GM23338 (cell line): ENCODE results near the gene SORL1-AS1.

Source experiments
- ATAC-seq: fragments of 200-7000 bp; cut with Tn5 transposase; 3 replicates; pipeline ENCODE4 v1.9.1; 2020
- DNase-seq: peaks from one replicate; pipeline ENCODE4 v3.0.0-alpha.2; 2015; ENCODE audit warnings: low spot score
- H2AFZ ChIP-seq: fragments of 200-600 bp; sonication (generic); 2 replicates; pipeline ENCODE4 v1.8.0; 2016; ENCODE audit warnings: antibody characterized with exemption, mild to moderate bottlenecking, moderate library complexity
- H3F3A ChIP-seq: fragments of 200-600 bp; sonication (generic); replicated peaks from 2 replicates; pipeline ENCODE4 v1.8.0; 2017; ENCODE audit warnings: antibody characterized with exemption, mixed run types, low read depth
- H3K27ac ChIP-seq: fragments of 200-600 bp; sonication (generic); 2 replicates; pipeline ENCODE4 v1.6.1; 2016; ENCODE audit warnings: low read depth
- H3K27me3 ChIP-seq: fragments of 200-600 bp; sonication (generic); 2 replicates; pipeline ENCODE4 v1.8.0; 2016; ENCODE audit warnings: mild to moderate bottlenecking, mixed run types, moderate library complexity; ENCODE audit not compliant: insufficient read depth
- H3K36me3 ChIP-seq: fragments of 200-600 bp; sonication (generic); 2 replicates; pipeline ENCODE4 v1.8.0; 2016; ENCODE audit warnings: mild to moderate bottlenecking; ENCODE audit not compliant: insufficient read depth
- H3K4me1 ChIP-seq: fragments of 200-600 bp; sonication (generic); 2 replicates; pipeline ENCODE4 v1.8.0; 2016; ENCODE audit warnings: mild to moderate bottlenecking, moderate library complexity; ENCODE audit not compliant: insufficient read depth
- H3K4me2 ChIP-seq: fragments of 200-600 bp; sonication (generic); 2 replicates; pipeline ENCODE4 v1.7.1; 2017; ENCODE audit warnings: mixed run types
- H3K4me3 ChIP-seq: fragments of 200-600 bp; sonication (generic); 2 replicates; pipeline ENCODE4 v1.6.1; 2016; ENCODE audit warnings: mixed run types
- H3K79me2 ChIP-seq: fragments of 200-600 bp; sonication (generic); replicated peaks from 2 replicates; pipeline ENCODE4 v1.8.0; 2017; ENCODE audit warnings: mild to moderate bottlenecking; ENCODE audit not compliant: insufficient read depth
- H3K9me2 ChIP-seq: fragments of 200-600 bp; sonication (generic); 2 replicates; pipeline ENCODE4 v1.8.0; 2017; ENCODE audit not compliant: insufficient read depth
- H4K20me1 ChIP-seq: fragments of 200-600 bp; sonication (generic); replicated peaks from 2 replicates; pipeline ENCODE4 v1.8.0; 2017; ENCODE audit warnings: mild to moderate bottlenecking; ENCODE audit not compliant: insufficient read depth
- H3K27ac Mint-ChIP-seq: 2 replicates; pipeline ENCODE4 v1.8.0; 2020; ENCODE audit warnings: inconsistent platforms, mild to moderate bottlenecking, moderate library complexity, mixed read lengths
- H3K27me3 Mint-ChIP-seq: 3 replicates; pipeline ENCODE4 v1.8.0; 2022; ENCODE audit warnings: low read depth, mild to moderate bottlenecking, moderate library complexity, mixed read lengths, inconsistent platforms; ENCODE audit not compliant: insufficient read depth, poor library complexity
- H3K36me3 Mint-ChIP-seq: 3 replicates; pipeline ENCODE4 v1.8.0; 2021; ENCODE audit warnings: low read depth, mild to moderate bottlenecking, inconsistent platforms, moderate library complexity, mixed read lengths
- H3K4me1 Mint-ChIP-seq: 3 replicates; pipeline ENCODE4 v1.8.0; 2020; ENCODE audit warnings: mild to moderate bottlenecking, inconsistent platforms, mixed read lengths
- H3K4me3 Mint-ChIP-seq: 3 replicates; pipeline ENCODE4 v1.8.0; 2021; ENCODE audit warnings: moderate library complexity, mild to moderate bottlenecking, inconsistent platforms, mixed read lengths
- H3K9me3 Mint-ChIP-seq: 3 replicates; pipeline ENCODE4 v1.8.0; 2020; ENCODE audit warnings: moderate library complexity, mild to moderate bottlenecking, inconsistent platforms, mixed read lengths
- CREB1 ChIP-seq: fragments of 250-450 bp; sonication (Bioruptor Pico); IDR thresholded peaks from 2 replicates; pipeline ENCODE4 v1.5.0; 2020; ENCODE audit warnings: low read depth, mild to moderate bottlenecking, moderate library complexity
- EZH2 ChIP-seq: fragments of 200-600 bp; sonication (generic); IDR thresholded peaks from one replicate; pipeline ENCODE4 v1.8.0; 2017; ENCODE audit warnings: antibody characterized with exemption, mild to moderate bottlenecking, low read depth; ENCODE audit not compliant: unreplicated experiment
- EZH2phosphoT487 ChIP-seq: fragments of 200-600 bp; sonication (generic); IDR thresholded peaks from one replicate; pipeline ENCODE4 v1.8.1; 2018; ENCODE audit warnings: antibody characterized with exemption; ENCODE audit not compliant: unreplicated experiment
- JUNB ChIP-seq: IDR thresholded peaks from one replicate; pipeline ENCODE4 v1.6.1; 2016; ENCODE audit warnings: antibody characterized with exemption; ENCODE audit not compliant: unreplicated experiment
- NANOG ChIP-seq: IDR thresholded peaks from 2 replicates; pipeline ENCODE4 v1.6.1; 2016; ENCODE audit warnings: antibody characterized with exemption, borderline replicate concordance
- POLR2AphosphoS5 ChIP-seq: IDR thresholded peaks from 2 replicates; pipeline ENCODE4 v1.6.1; 2016; ENCODE audit warnings: antibody characterized with exemption, low read depth
- STAT1 ChIP-seq: IDR thresholded peaks from one replicate; pipeline ENCODE4 v1.6.1; 2016; ENCODE audit warnings: antibody characterized with exemption; ENCODE audit not compliant: unreplicated experiment
- ZNF114 ChIP-seq: fragments of 250-450 bp; sonication (Bioruptor Pico); IDR thresholded peaks from 2 replicates; pipeline ENCODE4 v1.5.0; 2020; ENCODE audit warnings: mild to moderate bottlenecking, moderate library complexity
- ZNF331 ChIP-seq: fragments of 250-450 bp; sonication (Bioruptor Pico); IDR thresholded peaks from 2 replicates; pipeline ENCODE4 v1.5.0; 2020; ENCODE audit warnings: low read depth, mild to moderate bottlenecking, moderate library complexity
- TF ChIP-seq, protein P1 (sequence below): IDR thresholded peaks from 2 replicates; pipeline ENCODE4 v1.6.1; 2016; ENCODE audit warnings: antibody characterized with exemption
- TF ChIP-seq, protein P2 (sequence below), 2 experiments: fragments of 200-600 bp in 1 of 2; sonication (generic) in 1 of 2; conservative IDR thresholded peaks; 2 replicates each; pipeline versions ENCODE4 v1.5.1 to v1.6.1; 2016 to 2017; ENCODE audit warnings: antibody characterized with exemption in 2 of 2, low read depth in 2 of 2, mild to moderate bottlenecking in 2 of 2, moderate library complexity in 1 of 2
- TF ChIP-seq, protein P3 (sequence below): fragments of 250-450 bp; sonication (Bioruptor Pico); IDR thresholded peaks from 2 replicates; pipeline ENCODE4 v1.5.0; 2020; ENCODE audit warnings: mild to moderate bottlenecking, moderate library complexity
- TF ChIP-seq, protein P4 (sequence below): IDR thresholded peaks from one replicate; pipeline ENCODE4 v1.6.1; 2018; ENCODE audit warnings: antibody characterized with exemption; ENCODE audit not compliant: unreplicated experiment

The SORL1-AS1 gene

DNA sequence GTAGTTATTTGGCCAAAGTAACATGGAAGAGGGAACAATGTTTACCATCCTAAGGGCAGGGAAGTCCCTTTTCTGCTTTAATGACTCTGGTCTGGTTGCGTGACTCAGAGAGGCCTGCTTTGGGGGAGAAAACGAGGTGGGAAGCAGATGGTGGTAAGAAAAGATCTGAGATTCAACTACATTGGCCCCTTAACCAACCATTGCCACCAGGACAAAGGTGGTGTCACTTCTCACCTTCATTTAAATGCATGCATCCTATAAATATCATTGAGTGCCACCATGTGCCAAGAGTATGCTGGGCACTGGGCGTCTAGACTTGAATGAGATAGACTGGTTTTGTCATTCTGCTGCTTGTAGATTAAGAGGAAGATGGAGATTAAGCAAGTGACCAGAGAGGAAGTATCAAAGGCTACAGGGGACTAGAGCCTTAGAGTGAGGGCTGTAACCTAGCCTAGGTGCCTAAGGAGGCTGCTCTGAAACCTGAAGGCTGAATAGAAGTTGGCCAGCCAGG, 4.3 kb downstream of the SORL1-AS1 start:
- TF ChIP-seq ZNF114: no peak
- no peak for TF ChIP-seq NANOG
- TF ChIP-seq POLR2AphosphoS5: no peak
- TF ChIP-seq, protein P1, sequence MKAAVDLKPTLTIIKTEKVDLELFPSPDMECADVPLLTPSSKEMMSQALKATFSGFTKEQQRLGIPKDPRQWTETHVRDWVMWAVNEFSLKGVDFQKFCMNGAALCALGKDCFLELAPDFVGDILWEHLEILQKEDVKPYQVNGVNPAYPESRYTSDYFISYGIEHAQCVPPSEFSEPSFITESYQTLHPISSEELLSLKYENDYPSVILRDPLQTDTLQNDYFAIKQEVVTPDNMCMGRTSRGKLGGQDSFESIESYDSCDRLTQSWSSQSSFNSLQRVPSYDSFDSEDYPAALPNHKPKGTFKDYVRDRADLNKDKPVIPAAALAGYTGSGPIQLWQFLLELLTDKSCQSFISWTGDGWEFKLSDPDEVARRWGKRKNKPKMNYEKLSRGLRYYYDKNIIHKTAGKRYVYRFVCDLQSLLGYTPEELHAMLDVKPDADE: no peak
- TF ChIP-seq, protein P2, sequence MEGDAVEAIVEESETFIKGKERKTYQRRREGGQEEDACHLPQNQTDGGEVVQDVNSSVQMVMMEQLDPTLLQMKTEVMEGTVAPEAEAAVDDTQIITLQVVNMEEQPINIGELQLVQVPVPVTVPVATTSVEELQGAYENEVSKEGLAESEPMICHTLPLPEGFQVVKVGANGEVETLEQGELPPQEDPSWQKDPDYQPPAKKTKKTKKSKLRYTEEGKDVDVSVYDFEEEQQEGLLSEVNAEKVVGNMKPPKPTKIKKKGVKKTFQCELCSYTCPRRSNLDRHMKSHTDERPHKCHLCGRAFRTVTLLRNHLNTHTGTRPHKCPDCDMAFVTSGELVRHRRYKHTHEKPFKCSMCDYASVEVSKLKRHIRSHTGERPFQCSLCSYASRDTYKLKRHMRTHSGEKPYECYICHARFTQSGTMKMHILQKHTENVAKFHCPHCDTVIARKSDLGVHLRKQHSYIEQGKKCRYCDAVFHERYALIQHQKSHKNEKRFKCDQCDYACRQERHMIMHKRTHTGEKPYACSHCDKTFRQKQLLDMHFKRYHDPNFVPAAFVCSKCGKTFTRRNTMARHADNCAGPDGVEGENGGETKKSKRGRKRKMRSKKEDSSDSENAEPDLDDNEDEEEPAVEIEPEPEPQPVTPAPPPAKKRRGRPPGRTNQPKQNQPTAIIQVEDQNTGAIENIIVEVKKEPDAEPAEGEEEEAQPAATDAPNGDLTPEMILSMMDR (conservative IDR thresholded peaks at IDR 0.05; ENCODE audit: low read depth in 2 of 2): no peak
- TF ChIP-seq JUNB: no peak
- TF ChIP-seq, protein P3, sequence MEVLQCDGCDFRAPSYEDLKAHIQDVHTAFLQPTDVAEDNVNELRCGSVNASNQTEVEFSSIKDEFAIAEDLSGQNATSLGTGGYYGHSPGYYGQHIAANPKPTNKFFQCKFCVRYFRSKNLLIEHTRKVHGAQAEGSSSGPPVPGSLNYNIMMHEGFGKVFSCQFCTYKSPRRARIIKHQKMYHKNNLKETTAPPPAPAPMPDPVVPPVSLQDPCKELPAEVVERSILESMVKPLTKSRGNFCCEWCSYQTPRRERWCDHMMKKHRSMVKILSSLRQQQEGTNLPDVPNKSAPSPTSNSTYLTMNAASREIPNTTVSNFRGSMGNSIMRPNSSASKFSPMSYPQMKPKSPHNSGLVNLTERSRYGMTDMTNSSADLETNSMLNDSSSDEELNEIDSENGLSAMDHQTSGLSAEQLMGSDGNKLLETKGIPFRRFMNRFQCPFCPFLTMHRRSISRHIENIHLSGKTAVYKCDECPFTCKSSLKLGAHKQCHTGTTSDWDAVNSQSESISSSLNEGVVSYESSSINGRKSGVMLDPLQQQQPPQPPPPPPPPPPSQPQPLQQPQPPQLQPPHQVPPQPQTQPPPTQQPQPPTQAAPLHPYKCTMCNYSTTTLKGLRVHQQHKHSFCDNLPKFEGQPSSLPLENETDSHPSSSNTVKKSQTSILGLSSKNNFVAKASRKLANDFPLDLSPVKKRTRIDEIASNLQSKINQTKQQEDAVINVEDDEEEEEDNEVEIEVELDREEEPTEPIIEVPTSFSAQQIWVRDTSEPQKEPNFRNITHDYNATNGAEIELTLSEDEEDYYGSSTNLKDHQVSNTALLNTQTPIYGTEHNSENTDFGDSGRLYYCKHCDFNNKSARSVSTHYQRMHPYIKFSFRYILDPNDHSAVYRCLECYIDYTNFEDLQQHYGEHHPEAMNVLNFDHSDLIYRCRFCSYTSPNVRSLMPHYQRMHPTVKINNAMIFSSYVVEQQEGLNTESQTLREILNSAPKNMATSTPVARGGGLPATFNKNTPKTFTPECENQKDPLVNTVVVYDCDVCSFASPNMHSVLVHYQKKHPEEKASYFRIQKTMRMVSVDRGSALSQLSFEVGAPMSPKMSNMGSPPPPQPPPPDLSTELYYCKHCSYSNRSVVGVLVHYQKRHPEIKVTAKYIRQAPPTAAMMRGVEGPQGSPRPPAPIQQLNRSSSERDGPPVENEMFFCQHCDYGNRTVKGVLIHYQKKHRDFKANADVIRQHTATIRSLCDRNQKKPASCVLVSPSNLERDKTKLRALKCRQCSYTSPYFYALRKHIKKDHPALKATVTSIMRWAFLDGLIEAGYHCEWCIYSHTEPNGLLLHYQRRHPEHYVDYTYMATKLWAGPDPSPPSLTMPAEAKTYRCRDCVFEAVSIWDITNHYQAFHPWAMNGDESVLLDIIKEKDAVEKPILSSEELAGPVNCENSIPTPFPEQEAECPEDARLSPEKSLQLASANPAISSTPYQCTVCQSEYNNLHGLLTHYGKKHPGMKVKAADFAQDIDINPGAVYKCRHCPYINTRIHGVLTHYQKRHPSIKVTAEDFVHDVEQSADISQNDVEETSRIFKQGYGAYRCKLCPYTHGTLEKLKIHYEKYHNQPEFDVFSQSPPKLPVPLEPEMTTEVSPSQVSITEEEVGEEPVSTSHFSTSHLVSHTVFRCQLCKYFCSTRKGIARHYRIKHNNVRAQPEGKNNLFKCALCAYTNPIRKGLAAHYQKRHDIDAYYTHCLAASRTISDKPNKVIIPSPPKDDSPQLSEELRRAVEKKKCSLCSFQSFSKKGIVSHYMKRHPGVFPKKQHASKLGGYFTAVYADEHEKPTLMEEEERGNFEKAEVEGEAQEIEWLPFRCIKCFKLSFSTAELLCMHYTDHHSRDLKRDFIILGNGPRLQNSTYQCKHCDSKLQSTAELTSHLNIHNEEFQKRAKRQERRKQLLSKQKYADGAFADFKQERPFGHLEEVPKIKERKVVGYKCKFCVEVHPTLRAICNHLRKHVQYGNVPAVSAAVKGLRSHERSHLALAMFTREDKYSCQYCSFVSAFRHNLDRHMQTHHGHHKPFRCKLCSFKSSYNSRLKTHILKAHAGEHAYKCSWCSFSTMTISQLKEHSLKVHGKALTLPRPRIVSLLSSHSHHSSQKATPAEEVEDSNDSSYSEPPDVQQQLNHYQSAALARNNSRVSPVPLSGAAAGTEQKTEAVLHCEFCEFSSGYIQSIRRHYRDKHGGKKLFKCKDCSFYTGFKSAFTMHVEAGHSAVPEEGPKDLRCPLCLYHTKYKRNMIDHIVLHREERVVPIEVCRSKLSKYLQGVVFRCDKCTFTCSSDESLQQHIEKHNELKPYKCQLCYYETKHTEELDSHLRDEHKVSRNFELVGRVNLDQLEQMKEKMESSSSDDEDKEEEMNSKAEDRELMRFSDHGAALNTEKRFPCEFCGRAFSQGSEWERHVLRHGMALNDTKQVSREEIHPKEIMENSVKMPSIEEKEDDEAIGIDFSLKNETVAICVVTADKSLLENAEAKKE (CRISPR knock-in tag): no peak
- TF ChIP-seq CREB1 (CRISPR knock-in tag): no peak
- TF ChIP-seq STAT1: no peak
- TF ChIP-seq EZH2: no peak
- TF ChIP-seq ZNF331 (CRISPR knock-in tag): no peak
- TF ChIP-seq EZH2phosphoT487: no peak
- TF ChIP-seq, protein P4, sequence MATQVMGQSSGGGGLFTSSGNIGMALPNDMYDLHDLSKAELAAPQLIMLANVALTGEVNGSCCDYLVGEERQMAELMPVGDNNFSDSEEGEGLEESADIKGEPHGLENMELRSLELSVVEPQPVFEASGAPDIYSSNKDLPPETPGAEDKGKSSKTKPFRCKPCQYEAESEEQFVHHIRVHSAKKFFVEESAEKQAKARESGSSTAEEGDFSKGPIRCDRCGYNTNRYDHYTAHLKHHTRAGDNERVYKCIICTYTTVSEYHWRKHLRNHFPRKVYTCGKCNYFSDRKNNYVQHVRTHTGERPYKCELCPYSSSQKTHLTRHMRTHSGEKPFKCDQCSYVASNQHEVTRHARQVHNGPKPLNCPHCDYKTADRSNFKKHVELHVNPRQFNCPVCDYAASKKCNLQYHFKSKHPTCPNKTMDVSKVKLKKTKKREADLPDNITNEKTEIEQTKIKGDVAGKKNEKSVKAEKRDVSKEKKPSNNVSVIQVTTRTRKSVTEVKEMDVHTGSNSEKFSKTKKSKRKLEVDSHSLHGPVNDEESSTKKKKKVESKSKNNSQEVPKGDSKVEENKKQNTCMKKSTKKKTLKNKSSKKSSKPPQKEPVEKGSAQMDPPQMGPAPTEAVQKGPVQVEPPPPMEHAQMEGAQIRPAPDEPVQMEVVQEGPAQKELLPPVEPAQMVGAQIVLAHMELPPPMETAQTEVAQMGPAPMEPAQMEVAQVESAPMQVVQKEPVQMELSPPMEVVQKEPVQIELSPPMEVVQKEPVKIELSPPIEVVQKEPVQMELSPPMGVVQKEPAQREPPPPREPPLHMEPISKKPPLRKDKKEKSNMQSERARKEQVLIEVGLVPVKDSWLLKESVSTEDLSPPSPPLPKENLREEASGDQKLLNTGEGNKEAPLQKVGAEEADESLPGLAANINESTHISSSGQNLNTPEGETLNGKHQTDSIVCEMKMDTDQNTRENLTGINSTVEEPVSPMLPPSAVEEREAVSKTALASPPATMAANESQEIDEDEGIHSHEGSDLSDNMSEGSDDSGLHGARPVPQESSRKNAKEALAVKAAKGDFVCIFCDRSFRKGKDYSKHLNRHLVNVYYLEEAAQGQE: no peak
- Mint-ChIP-seq H3K27ac (no peak overlapping the region), H3K36me3 (peaks cover 3% of the 10 kb centered on the region; the same call in 1 of the 3 replicates), H3K4me3 (no peak overlapping the region), H3K9me3 (no peaks in the 10 kb centered on the region; the same call in 1 of the 3 replicates), H3K4me1 (peaks cover 61% of the 10 kb centered on the region), H3K27me3 (peaks cover 7% of the 10 kb centered on the region)
- Histone ChIP-seq H3F3A (0 out of 2 replicates have a peak, but pooled peaks cover 16% of the 10 kb centered on the region), H4K20me1 (no peaks in the 10 kb centered on the region), H3K4me2 (no peak overlapping the region), H3K36me3 (no peaks in the 10 kb centered on the region), H2AFZ (no peak overlapping the region), H3K27ac (no peak overlapping the region), H3K9me2 (no peaks in the 10 kb centered on the region), H3K79me2 (peaks cover 13% of the 10 kb centered on the region), H3K4me3 (no peak overlapping the region), H3K27me3 (peaks cover 10% of the 10 kb centered on the region; the same call in 1 of the 2 replicates), H3K4me1 (peaks cover 48% of the 10 kb centered on the region)
- ATAC-seq (no peak), DNase-seq (no peak)
